Keratinocyte (primary cell): ENCODE data around the gene ACTN2. TPM values are rescaled to one million over a fixed set of nuclear protein-coding genes. Genes with fewer than 3 reads are reported as not detected.

Experiments used
- DNase-seq: peaks from one replicate; pipeline ENCODE4 v3.0.0-alpha.2; 2011; ENCODE audit warnings: low read depth, missing footprints, low spot score
- FAIRE-seq: peaks from 2 replicates; lab custom pipeline; 2011; peaks lifted over from hg19 to GRCh38; lab: Jason Lieb, UNC
- H2AFZ ChIP-seq: 2 replicates; pipeline ENCODE4 v1.6.0; 2012; ENCODE audit warnings: low read length, control low read depth, inconsistent platforms; ENCODE audit not compliant: control insufficient read depth
- H3K27ac ChIP-seq: 2 replicates; pipeline ENCODE4 v1.5.1; 2011; ENCODE audit warnings: low read length; ENCODE audit not compliant: control insufficient read depth, insufficient read depth
- H3K27me3 ChIP-seq: 3 replicates; pipeline ENCODE4 v1.6.0; 2011; ENCODE audit warnings: low read length; ENCODE audit not compliant: control insufficient read depth, insufficient read depth; ENCODE audit errors: extremely low read depth
- H3K36me3 ChIP-seq, 2 experiments: 2 replicates in 1 of 2; 3 replicates in 1 of 2; pipeline ENCODE4 v1.5.1; 2011; ENCODE audit warnings: low read length in 2 of 2, mild to moderate bottlenecking in 1 of 2; ENCODE audit not compliant: control insufficient read depth in 2 of 2, insufficient read depth in 2 of 2; ENCODE audit errors: extremely low read depth in 1 of 2
- H3K4me1 ChIP-seq: 3 replicates; pipeline ENCODE4 v1.5.1; 2011; ENCODE audit warnings: low read length; ENCODE audit not compliant: control insufficient read depth, insufficient read depth; ENCODE audit errors: extremely low read depth
- H3K4me2 ChIP-seq: 3 replicates; pipeline ENCODE4 v1.6.0; 2011; ENCODE audit warnings: low read depth, low read length; ENCODE audit not compliant: control insufficient read depth, insufficient read depth; ENCODE audit errors: extremely low read depth
- H3K4me3 ChIP-seq, 3 experiments: fragments of 200-600 bp in 1 of 3; sonication (generic) in 1 of 3; 2 replicates in 2 of 3; 3 replicates in 1 of 3; pipeline ENCODE4 v1.5.1; 2011 to 2016; ENCODE audit warnings: low read length in 3 of 3, mild to moderate bottlenecking in 3 of 3, control low read depth in 2 of 3, inconsistent platforms in 1 of 3, low read depth in 1 of 3, mixed read lengths in 1 of 3, mixed run types in 1 of 3, moderate library complexity in 1 of 3; ENCODE audit not compliant: control insufficient read depth in 2 of 3, insufficient read depth in 2 of 3; ENCODE audit errors: extremely low read depth in 1 of 3
- H3K79me2 ChIP-seq: 2 replicates; pipeline ENCODE4 v1.6.0; 2012; ENCODE audit warnings: low read length; ENCODE audit not compliant: control insufficient read depth, insufficient read depth
- H3K9ac ChIP-seq: 3 replicates; pipeline ENCODE4 v1.6.0; 2011; ENCODE audit warnings: low read length; ENCODE audit not compliant: control insufficient read depth, insufficient read depth; ENCODE audit errors: extremely low read depth
- H3K9me1 ChIP-seq: 3 replicates; pipeline ENCODE4 v1.6.0; 2011; ENCODE audit warnings: low read length; ENCODE audit not compliant: control insufficient read depth, insufficient read depth; ENCODE audit errors: extremely low read depth
- H3K9me3 ChIP-seq: 2 replicates; pipeline ENCODE4 v1.5.1; 2012; ENCODE audit warnings: low read depth, low read length; ENCODE audit not compliant: control insufficient read depth
- H4K20me1 ChIP-seq: 3 replicates; pipeline ENCODE4 v1.6.0; 2011; ENCODE audit warnings: low read length; ENCODE audit not compliant: control insufficient read depth, insufficient read depth; ENCODE audit errors: extremely low read depth
- CTCF ChIP-seq, 3 experiments: IDR thresholded peaks in 1 of 3; conservative IDR thresholded peaks in 1 of 3; optimal IDR thresholded peaks in 1 of 3; 2 replicates in 2 of 3; 3 replicates in 1 of 3; pipeline versions ENCODE3 to v1.5.1; 2011; ENCODE audit warnings: low read length in 3 of 3, mild to moderate bottlenecking in 3 of 3, moderate library complexity in 2 of 3, control low read depth in 1 of 3, inconsistent platforms in 1 of 3; ENCODE audit not compliant: insufficient read depth in 2 of 3; ENCODE audit errors: extremely low read depth in 1 of 3
- EZH2 ChIP-seq: IDR thresholded peaks from one replicate; pipeline ENCODE4 v1.6.1; 2012; ENCODE audit warnings: inconsistent platforms, mild to moderate bottlenecking, low read length, moderate library complexity
- dilution Hi-C: fragments of 300-500 bp; cut with MboI; formaldehyde crosslinking; loops from one replicate; pipeline ENCODE4 v1.7.0; 2020; ENCODE audit warnings: low sequenced_read_pairs; ENCODE audit not compliant: extremely low pct_ligation_motif_present
- polyA plus RNA-seq, 5 experiments: library from polyadenylated mRNA; depleted of rRNA in 3 of 5; stranded (reverse) in 3 of 5; stranded (forward) in 1 of 5; unstranded in 1 of 5; fragments of >200 nt; gene quantifications; 1 replicate in 1 of 5; 2 replicates in 3 of 5; 3 replicates in 1 of 5; pipeline versions ENCODE4 v1.2.1 to v1.2.3, GENCODE V29; 2011 to 2012; ENCODE audit warnings: missing spikeins in 2 of 5, low read depth in 1 of 5, low replicate concordance in 1 of 5

The ACTN2 gene
- polyA plus RNA-seq, 1 donor (not counting 4 experiments of a cell fraction or from before 2014, with no cell fraction given): not detected

- H2AFZ ChIP-seq: no peak overlapping the region
- DNase-seq: no peak
- H3K36me3 ChIP-seq: no peaks in the 10 kb centered on the region
- H3K9ac ChIP-seq: no peak overlapping the region
- H3K4me1 ChIP-seq: no peaks in the 10 kb centered on the region
- no peaks in the 10 kb centered on the region for H3K27me3 ChIP-seq
- no peak overlapping the region for H3K4me2 ChIP-seq
- no peak for TF ChIP-seq CTCF (optimal IDR thresholded peaks at IDR 0.05 in 1 of 3, IDR thresholded peaks at IDR 0.05 in 1 of 3, conservative IDR thresholded peaks at IDR 0.05 in 1 of 3; ENCODE audit: extremely low read depth in 1 of 3, insufficient read depth in 2 of 3, low read length in 3 of 3)
- no peak for TF ChIP-seq EZH2
- H3K27ac ChIP-seq: no peak overlapping the region
- no peaks in the 10 kb centered on the region for H4K20me1 ChIP-seq
- H3K79me2 ChIP-seq: no peaks in the 10 kb centered on the region
- dilution Hi-C loops: no loop called here
- H3K4me3 ChIP-seq: no peak overlapping the region
- H3K9me3 ChIP-seq: no peaks in the 10 kb centered on the region
- no peaks in the 10 kb centered on the region for H3K9me1 ChIP-seq
- no peak for FAIRE-seq
These were observed 13.1 kb downstream of the ACTN2 start for GRCh38 chr1:236699366-236699765.

DNA sequence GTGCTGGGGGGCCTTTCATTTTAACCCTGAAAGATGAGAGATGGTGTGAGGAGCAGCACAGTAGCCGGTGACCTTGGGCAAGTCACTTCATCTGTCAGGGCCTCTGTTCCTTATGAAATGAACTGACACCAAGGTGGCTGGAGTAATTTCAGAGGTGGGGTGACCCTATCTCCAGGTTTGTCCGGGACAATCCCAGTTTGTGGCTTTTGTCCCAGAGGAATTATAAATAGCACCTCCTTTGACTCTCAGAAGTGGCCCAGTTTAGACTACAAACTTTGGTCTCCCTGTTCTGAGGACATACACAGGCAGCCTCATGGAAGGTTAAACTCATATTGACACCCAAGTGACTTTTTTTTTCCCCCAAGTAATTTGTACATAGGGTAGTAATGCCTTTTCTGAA, 14.6 kb downstream of the ACTN2 start:
- FAIRE-seq: no peak
- TF ChIP-seq EZH2: no peak
- TF ChIP-seq CTCF (optimal IDR thresholded peaks at IDR 0.05 in 1 of 3, IDR thresholded peaks at IDR 0.05 in 1 of 3, conservative IDR thresholded peaks at IDR 0.05 in 1 of 3; ENCODE audit: extremely low read depth in 1 of 3, insufficient read depth in 2 of 3, low read length in 3 of 3): no peak

More for the DNA sequence above, 14.6 kb downstream of the ACTN2 start:
- H3K9ac ChIP-seq: no peak overlapping the region
- dilution Hi-C loops: no loop called here
- H3K36me3 ChIP-seq: no peaks in the 10 kb centered on the region
- H3K9me3 ChIP-seq: no peaks in the 10 kb centered on the region
- no peak overlapping the region for H2AFZ ChIP-seq
- H3K4me1 ChIP-seq: no peaks in the 10 kb centered on the region
- H3K27me3 ChIP-seq: no peaks in the 10 kb centered on the region
- no peak overlapping the region for H3K27ac ChIP-seq
- no peak overlapping the region for H3K4me3 ChIP-seq
- H3K79me2 ChIP-seq: no peaks in the 10 kb centered on the region
- no peak overlapping the region for H3K4me2 ChIP-seq
- no peaks in the 10 kb centered on the region for H4K20me1 ChIP-seq
- no peaks in the 10 kb centered on the region for H3K9me1 ChIP-seq
- no peak for DNase-seq
